Astrocyte of the cerebellum (primary cell): Measurements from ENCODE around the gene SNAI1.
A peak's percentile ranks its signal among the peaks of the same experiment; 100 is the strongest.

Experiments
- DNase-seq: peaks from one replicate; pipeline ENCODE4 v3.0.0-alpha.2; 2011; ENCODE audit warnings: low read depth
- H3K4me3 ChIP-seq: 2 replicates; pipeline ENCODE4 v1.5.1; 2011; ENCODE audit warnings: mild to moderate bottlenecking, low read depth, low read length, moderate library complexity
- CTCF ChIP-seq: IDR thresholded peaks from 2 replicates; pipeline ENCODE4 v1.5.1; 2012; ENCODE audit warnings: low read length, low read depth, moderate library complexity, mild to moderate bottlenecking; ENCODE audit errors: missing control alignments
- in situ Hi-C: cut with HindIII; loops from 2 replicates; pipeline ENCODE4 v1.10.0; 2017; ENCODE audit warnings: low sequenced_read_pairs

The SNAI1 gene

DNA sequence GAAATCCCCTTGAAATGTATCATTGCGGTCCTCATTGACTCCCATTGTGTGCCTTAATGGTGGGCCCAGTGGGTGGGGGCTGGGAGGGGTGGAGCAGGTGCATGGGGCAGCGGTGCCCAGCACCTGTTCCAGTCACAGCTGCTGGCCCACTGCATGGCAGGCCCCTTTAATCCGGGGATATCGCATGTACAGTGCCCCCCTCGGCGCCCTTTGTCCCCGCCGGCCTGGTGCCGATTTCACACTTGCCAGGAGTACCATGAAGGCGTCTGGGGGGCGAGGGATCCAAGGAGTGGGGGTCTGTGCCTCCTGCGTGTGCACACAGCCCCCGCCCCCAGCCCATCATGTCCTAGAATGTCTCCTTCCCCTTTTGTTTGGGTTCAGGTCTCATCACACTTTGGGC, 2.8 kb downstream of the SNAI1 start:
- H3K4me3 ChIP-seq = peak overlapping the region; percentile 98
- DNase-seq = no peak
- no peak for TF ChIP-seq CTCF
- in situ Hi-C loops = loop anchor here (25.0 kb wide), 1 partner anchor 102 kb away; no protein-coding TSS in a partner anchor

DNA sequence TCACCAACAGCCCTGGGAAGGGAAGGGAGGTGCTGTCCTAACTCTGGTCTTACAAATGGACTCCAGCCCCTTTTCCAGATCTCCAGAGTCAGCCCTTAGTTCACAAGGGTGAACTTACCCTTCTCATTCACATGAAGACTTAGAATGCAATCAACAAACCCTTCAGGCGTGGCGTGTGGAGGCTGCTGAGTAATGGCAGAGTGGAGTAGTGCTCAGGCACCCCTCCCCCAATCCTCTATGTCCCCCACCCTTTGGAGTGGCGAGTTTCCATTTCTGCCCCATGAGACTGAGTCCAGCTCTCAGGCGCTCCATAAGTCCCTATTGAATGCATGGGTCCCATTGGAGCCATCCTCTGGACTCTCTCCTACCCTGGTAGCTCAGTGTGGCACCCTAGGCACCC, 3.3 kb downstream of the SNAI1 start:
- in situ Hi-C loops = loop anchor here (25.0 kb wide), 1 partner anchor 101 kb away; no protein-coding TSS in a partner anchor
- TF ChIP-seq CTCF = no peak

GRCh38 chr20:49987015-49987867, 4.5 kb downstream of the SNAI1 start:
- in situ Hi-C loops = loop anchor here (25.0 kb wide), 1 partner anchor 100 kb away; no protein-coding TSS in a partner anchor
- peak overlapping the region; percentile 98 for H3K4me3 ChIP-seq
- no peak for TF ChIP-seq CTCF
- no peak for DNase-seq

More for the DNA sequence above, 3.3 kb downstream of the SNAI1 start:
- H3K4me3 ChIP-seq = peak overlapping the region; percentile 98
- DNase-seq = no peak

DNA sequence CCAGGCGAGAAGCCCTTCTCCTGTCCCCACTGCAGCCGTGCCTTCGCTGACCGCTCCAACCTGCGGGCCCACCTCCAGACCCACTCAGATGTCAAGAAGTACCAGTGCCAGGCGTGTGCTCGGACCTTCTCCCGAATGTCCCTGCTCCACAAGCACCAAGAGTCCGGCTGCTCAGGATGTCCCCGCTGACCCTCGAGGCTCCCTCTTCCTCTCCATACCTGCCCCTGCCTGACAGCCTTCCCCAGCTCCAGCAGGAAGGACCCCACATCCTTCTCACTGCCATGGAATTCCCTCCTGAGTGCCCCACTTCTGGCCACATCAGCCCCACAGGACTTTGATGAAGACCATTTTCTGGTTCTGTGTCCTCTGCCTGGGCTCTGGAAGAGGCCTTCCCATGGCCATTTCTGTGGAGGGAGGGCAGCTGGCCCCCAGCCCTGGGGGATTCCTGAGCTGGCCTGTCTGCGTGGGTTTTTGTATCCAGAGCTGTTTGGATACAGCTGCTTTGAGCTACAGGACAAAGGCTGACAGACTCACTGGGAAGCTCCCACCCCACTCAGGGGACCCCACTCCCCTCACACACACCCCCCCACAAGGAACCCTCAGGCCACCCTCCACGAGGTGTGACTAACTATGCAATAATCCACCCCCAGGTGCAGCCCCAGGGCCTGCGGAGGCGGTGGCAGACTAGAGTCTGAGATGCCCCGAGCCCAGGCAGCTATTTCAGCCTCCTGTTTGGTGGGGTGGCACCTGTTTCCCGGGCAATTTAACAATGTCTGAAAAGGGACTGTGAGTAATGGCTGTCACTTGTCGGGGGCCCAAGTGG, 5.3 kb downstream of the SNAI1 start:
- in situ Hi-C loops = loop anchor here (25.0 kb wide), 1 partner anchor 99 kb away; no protein-coding TSS in a partner anchor
- TF ChIP-seq CTCF = no peak
- no peak for DNase-seq
- H3K4me3 ChIP-seq = peak overlapping the region; percentile 98

GRCh38 chr20:49989234-49990065, 6.7 kb downstream of the SNAI1 start:
- no peak overlapping the region for H3K4me3 ChIP-seq
- in situ Hi-C loops = loop anchor here (25.0 kb wide), 1 partner anchor 98 kb away; no protein-coding TSS in a partner anchor
- peak; percentile 63 for DNase-seq
- TF ChIP-seq CTCF = no peak
